Muscle of leg (tissue), 11 donors: Measurements from ENCODE around the gene CTSA. TPM values are rescaled to one million over a fixed set of nuclear protein-coding genes. Genes with fewer than 3 reads are reported as not detected.

Experiments
- DNase-seq: peaks from one replicate; pipeline ENCODE4 v3.0.0; 2013
- H3K27ac ChIP-seq: one replicate; pipeline ENCODE4 v1.5.1; 2013; ENCODE audit warnings: mild to moderate bottlenecking, low read length, control low read depth
- H3K27me3 ChIP-seq: one replicate; pipeline ENCODE4 v1.6.1; 2013; ENCODE audit warnings: low read length; ENCODE audit not compliant: control insufficient read depth, insufficient read depth
- H3K36me3 ChIP-seq: one replicate; pipeline ENCODE4 v1.6.1; 2013; ENCODE audit warnings: low read length; ENCODE audit not compliant: control insufficient read depth, insufficient read depth
- H3K4me1 ChIP-seq: one replicate; pipeline ENCODE4 v1.6.1; 2013; ENCODE audit warnings: low read length; ENCODE audit not compliant: control insufficient read depth, insufficient read depth
- H3K4me3 ChIP-seq: one replicate; pipeline ENCODE4 v1.5.1; 2013; ENCODE audit warnings: low read length, control low read depth
- H3K9me3 ChIP-seq: replicated peaks from 2 replicates; pipeline ENCODE4 v1.6.1; 2013; ENCODE audit warnings: low read depth, low read length; ENCODE audit not compliant: control insufficient read depth
- WGBS: methylation state at CpG from one replicate; pipeline ENCODE4 v1.1.5; 2013; ENCODE audit warnings: missing lambda C conversion rate; ENCODE audit not compliant: insufficient coverage; 5-methylcytosine and 5-hydroxymethylcytosine counted together
- polyA plus RNA-seq, 8 donors: library from polyadenylated mRNA; unstranded; fragments of 120-200 nt; gene quantifications; one replicate each; pipeline versions ENCODE4 v1.2.1 to v1.2.3, GENCODE V29; 2013; ENCODE audit warnings: inconsistent platforms in 1 of 8, low replicate concordance in 1 of 8; ENCODE audit not compliant: insufficient read length in 8 of 8, insufficient read depth in 1 of 8
- total RNA-seq: library from RNA; stranded (reverse); fragments of 120-200 nt; gene quantifications from one replicate; pipeline ENCODE4 v1.2.4, GENCODE V29; 2013

CTSA gene
- total and polyA plus RNA-seq, 9 donors: 38.9 to 97.4 (median 66.5) TPM

GRCh38 chr20:45904583-45905504, 13.7 kb downstream of the CTSA start:
- DNase-seq: no peak
- WGBS: 78% methylated on average over 7 of the region's 16 CpGs
- H3K4me3 ChIP-seq: no peak overlapping the region
- no peaks in the 10 kb centered on the region for H3K27me3 ChIP-seq
- peaks cover 8% of the 10 kb centered on the region for H3K4me1 ChIP-seq
- H3K36me3 ChIP-seq: no peaks in the 10 kb centered on the region
- no peaks in the 10 kb centered on the region for H3K9me3 ChIP-seq
- H3K27ac ChIP-seq: no peak overlapping the region

GRCh38 chr20:45905505-45906079, 14.5 kb downstream of the CTSA start:
- no peaks in the 10 kb centered on the region for H3K9me3 ChIP-seq

GRCh38 chr20:45907219-45907948, 16.2 kb downstream of the CTSA start:
- peaks cover 23% of the 10 kb centered on the region for H3K4me1 ChIP-seq
- no peak overlapping the region for H3K4me3 ChIP-seq
- no peaks in the 10 kb centered on the region for H3K36me3 ChIP-seq
- H3K27ac ChIP-seq: no peak overlapping the region
- peaks cover 12% of the 10 kb centered on the region for H3K27me3 ChIP-seq
- no peak for DNase-seq
- WGBS: 87% methylated on average over 12 of the region's 17 CpGs
- no peaks in the 10 kb centered on the region for H3K9me3 ChIP-seq

More at GRCh38 chr20:45905505-45906079, 14.5 kb downstream of the CTSA start:
- DNase-seq: no peak
- H3K36me3 ChIP-seq: no peaks in the 10 kb centered on the region
- 86% methylated on average over 6 of the region's 8 CpGs for WGBS
- H3K4me3 ChIP-seq: no peak overlapping the region
- H3K27me3 ChIP-seq: no peaks in the 10 kb centered on the region
- peaks cover 9% of the 10 kb centered on the region for H3K4me1 ChIP-seq
- H3K27ac ChIP-seq: no peak overlapping the region

- Histone ChIP-seq H3K4me1 (peaks cover 26% of the 10 kb centered on the region), H3K36me3 (no peaks in the 10 kb centered on the region), H3K4me3 (no peak overlapping the region), H3K27ac (no peak overlapping the region), H3K27me3 (peaks cover 16% of the 10 kb centered on the region), H3K9me3 (no peaks in the 10 kb centered on the region)
- WGBS: 94% methylated on average over 2 of the region's 2 CpGs
- no peak for DNase-seq
These were observed 16.9 kb downstream of the CTSA start for GRCh38 chr20:45908084-45908483.

- Histone ChIP-seq H3K4me1 (peaks cover 26% of the 10 kb centered on the region), H3K27me3 (peaks cover 16% of the 10 kb centered on the region), H3K27ac (no peak overlapping the region), H3K9me3 (no peaks in the 10 kb centered on the region), H3K36me3 (no peaks in the 10 kb centered on the region), H3K4me3 (no peak overlapping the region)
- DNase-seq: no peak
- 55% methylated on average over 9 of the region's 12 CpGs for WGBS
These were observed 18.2 kb downstream of the CTSA start for GRCh38 chr20:45909336-45909808.

GRCh38 chr20:45909817-45910669, 18.9 kb downstream of the CTSA start:
- H3K4me1 ChIP-seq: peaks cover 19% of the 10 kb centered on the region
- no peak for DNase-seq
- H3K27me3 ChIP-seq: peaks cover 16% of the 10 kb centered on the region
- H3K27ac ChIP-seq: no peak overlapping the region
- H3K36me3 ChIP-seq: no peaks in the 10 kb centered on the region
- H3K9me3 ChIP-seq: no peaks in the 10 kb centered on the region
- 81% methylated on average over 17 of the region's 22 CpGs for WGBS
- H3K4me3 ChIP-seq: no peak overlapping the region

- H3K4me1 ChIP-seq: peaks cover 18% of the 10 kb centered on the region
- WGBS: 2% methylated on average over 23 of the region's 43 CpGs
- peaks cover 16% of the 10 kb centered on the region for H3K27me3 ChIP-seq
These were observed 19.7 kb downstream of the CTSA start for GRCh38 chr20:45910670-45911485.

GRCh38 chr20:45911486-45912343, 20.6 kb downstream of the CTSA start, which contains the start of gene PLTP:
TSS of gene PLTP (minus strand) at chr20:45912155. CDS start at chr20:45911452, 703 bp downstream.
- peaks cover 18% of the 10 kb centered on the region for H3K4me1 ChIP-seq
- peak; percentile 91 for DNase-seq

More at GRCh38 chr20:45910670-45911485, 19.7 kb downstream of the CTSA start:
- H3K27ac ChIP-seq: peak overlapping the region; percentile 76
- H3K9me3 ChIP-seq: no peaks in the 10 kb centered on the region
- peak; percentile 97 for DNase-seq
- no peaks in the 10 kb centered on the region for H3K36me3 ChIP-seq
- H3K4me3 ChIP-seq: peak overlapping the region; percentile 31

More at GRCh38 chr20:45911486-45912343, 20.6 kb downstream of the CTSA start, which contains the start of gene PLTP:
- Histone ChIP-seq H3K9me3 (no peaks in the 10 kb centered on the region), H3K36me3 (no peaks in the 10 kb centered on the region), H3K27ac (peak within 1 kb of the TSS; percentile 76), H3K4me3 (peak within 1 kb of the TSS; percentile 31), H3K27me3 (peaks cover 16% of the 10 kb centered on the region)
- WGBS: under 1% methylated on average over 34 of the region's 58 CpGs
